Activated T-cell treated with anti-CD3 and anti-CD28 coated beads for 48 hours (primary cell): ENCODE measurements around the gene ARHGEF19.
"Not testable (repeated sequence)": the region's sequence is repeated elsewhere in the genome, so short reads cannot be mapped to it uniquely, and the experiment has no call there.

Experiments
- DNase-seq: peaks from one replicate; pipeline ENCODE4 v3.0.0-alpha.2; 2020; ENCODE audit warnings: low read depth

The ARHGEF19 gene

GRCh38 chr1:16243936-16244649, 31.6 kb upstream of the ARHGEF19 start:
- peak; percentile 59 for DNase-seq

- no peak for DNase-seq
These were observed 30.8 kb upstream of the ARHGEF19 start for GRCh38 chr1:16243215-16243610.

DNA sequence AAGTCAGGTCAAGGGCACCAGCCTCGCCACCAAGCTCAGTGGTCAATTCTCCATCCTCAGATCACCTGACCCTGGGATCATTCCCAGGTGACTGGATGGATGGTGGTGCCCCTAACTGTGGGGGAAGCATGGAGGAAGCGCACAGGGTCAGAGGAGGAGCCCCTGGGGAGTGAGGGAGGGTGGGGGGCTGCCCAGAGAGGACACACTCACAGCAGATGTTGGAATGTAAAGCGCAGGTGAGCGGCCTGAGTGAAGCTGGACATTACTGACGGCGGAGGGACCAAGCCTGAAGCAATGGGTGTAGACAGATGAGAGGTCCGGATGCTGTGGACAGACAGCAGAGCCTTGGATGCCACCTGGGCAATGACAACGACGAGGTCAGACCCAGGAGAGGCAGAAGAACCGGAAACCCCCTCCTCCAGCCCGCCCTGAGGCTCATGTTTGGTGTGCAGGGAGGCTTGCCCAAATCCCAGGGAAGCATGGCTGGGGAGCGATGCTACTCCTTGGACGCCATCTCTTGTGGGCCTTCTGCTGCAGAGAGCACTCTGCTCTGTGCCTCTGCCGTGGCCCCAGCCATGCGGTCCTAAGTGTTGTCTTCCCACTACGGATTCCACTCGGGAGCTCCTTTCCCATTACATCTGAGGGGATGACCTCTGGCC, 30.2 kb upstream of the ARHGEF19 start:
- no peak for DNase-seq

- DNase-seq = no peak
These were observed 28.8 kb upstream of the ARHGEF19 start for GRCh38 chr1:16241221-16241708.

DNA sequence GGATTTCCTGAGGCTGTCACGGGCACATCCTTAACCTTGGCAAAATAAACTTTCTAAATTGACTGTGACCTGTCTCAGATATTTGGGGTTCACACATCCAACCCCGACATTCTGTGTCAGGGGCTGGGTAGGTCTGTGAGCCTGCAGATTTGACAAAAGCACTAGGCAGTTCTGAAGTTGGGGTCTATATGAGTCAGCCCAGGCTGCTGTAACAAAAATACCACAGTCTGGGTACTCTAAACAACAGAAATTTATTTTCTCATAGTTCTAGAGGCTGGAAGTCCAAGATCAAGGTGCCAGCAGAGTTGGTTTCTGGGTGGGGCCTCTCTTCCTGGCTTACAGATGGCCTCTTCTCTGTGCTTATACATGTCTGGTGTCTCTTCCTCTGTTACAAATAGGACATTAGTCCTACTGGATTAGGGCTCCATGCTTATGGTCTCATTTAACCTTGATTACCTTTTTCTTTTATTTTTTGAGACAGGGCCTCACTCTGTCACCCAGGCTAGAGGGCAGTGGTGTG, 27.6 kb upstream of the ARHGEF19 start:
- DNase-seq = no peak

DNA sequence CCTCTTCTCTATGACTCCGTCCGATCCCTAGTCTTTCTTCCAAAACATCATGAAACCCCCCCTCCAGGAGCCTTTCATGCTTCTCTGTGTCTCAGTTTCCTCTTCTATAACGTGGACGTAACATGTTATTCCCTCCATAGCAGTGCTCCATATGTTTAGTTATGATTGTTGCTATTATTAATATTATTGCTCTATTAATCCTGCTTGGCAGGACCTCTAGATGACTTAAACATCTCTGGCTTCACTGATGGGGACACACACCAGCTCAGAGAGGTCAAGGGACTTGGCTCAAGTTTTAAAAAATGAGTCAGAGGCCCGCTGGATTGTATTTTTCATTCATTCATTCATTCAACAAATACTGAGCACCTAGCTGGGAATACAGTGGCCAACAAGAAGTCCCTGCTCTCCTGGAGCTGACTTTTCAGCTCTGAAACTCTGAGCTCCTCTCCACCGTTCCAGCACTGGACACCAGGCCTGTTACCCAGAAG, 24.9 kb upstream of the ARHGEF19 start:
- no peak for DNase-seq

- peak; percentile 96 for DNase-seq
These were observed 24.3 kb upstream of the ARHGEF19 start, which contains the start of gene CPLANE2 for GRCh38 chr1:16236511-16237342. TSS of gene CPLANE2 (minus strand) at chr1:16237183. CDS start at chr1:16236742, 441 bp downstream.

DNA sequence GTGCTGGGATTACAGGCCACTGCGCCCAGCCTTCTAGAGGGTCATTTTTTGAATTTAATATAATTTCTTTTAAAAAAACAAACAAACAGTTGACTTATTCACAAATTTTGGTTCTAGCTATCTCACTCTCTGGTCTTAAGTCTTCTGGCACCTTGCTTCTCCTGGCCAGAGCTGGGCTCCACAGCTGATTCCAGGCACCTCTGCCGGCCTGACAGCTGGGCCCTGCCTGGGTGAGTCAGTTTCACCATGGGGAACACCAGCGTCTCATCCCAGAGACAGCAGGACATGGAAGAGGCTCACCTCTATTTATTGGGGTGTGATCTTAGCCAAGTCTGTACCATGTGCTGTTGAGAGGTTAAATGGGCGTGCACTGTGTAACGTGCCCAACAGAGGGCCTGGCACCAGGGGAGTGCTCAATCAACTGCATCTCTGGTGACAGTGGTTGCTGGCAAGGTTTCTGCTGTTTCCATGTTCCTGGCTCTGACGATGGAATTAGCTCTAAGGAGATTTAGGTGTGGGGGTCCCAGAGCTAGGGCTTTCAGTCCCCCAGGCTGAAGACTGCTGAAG, 23.6 kb upstream of the ARHGEF19 start:
- peak; percentile 35 for DNase-seq

DNA sequence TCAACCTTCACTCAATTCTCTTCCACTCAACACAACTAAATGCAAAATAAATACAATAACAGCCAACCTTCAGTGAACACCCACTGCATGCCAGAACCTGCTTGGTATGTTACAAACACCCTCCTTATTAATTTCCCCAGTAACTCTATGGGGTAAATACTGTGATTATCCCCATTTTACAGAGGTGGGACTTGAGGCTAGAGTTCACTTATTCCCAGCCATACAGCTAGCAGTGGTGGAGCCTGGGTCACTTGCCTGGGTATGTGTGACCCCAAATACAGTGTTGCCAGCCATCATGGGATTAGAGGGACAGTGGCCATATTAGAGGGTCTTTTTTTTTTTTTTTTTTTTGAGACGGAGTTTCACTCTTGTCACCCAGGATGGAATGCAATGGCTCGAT, 22.9 kb upstream of the ARHGEF19 start:
- DNase-seq = no peak

DNA sequence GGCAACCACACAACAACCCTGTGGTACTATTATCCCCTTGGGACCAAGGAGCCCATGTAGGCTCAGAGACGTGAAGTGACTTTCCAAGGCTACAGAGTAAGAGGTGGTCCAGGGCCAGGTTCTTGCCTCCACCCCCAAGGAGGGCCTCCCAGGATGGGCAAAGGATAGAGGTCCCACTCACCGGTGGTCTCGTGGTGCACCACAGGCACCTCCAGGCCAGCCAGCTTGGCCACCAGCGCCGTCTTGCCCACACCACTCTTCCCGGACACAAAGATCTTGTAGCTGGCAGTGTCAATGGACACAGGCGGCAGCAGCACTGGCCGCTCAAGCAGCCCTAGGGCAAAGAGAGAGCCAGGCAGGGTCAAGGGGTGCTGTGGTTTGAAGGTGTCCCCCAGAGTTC, 21.0 kb upstream of the ARHGEF19 start:
- DNase-seq = no peak

DNA sequence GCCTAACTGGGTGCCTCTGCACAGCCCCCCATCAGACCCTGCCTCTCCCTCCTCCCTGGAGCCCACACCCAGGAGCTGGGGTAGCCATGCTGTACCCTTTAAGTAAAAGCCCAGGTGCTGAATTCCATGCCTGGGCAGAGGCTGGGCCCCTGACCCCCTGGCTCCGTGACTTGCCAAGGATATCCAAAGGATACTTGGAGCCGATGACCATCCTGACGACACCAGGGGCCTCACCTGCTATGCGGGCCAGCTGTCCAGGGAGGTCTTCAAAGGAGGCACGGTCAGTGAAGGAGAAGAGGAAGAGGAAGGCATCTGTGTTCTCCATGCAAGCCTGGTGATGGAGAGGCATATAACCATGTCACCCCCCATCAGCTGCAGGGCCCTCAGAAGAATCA, 19.9 kb upstream of the ARHGEF19 start:
- DNase-seq = no peak

DNA sequence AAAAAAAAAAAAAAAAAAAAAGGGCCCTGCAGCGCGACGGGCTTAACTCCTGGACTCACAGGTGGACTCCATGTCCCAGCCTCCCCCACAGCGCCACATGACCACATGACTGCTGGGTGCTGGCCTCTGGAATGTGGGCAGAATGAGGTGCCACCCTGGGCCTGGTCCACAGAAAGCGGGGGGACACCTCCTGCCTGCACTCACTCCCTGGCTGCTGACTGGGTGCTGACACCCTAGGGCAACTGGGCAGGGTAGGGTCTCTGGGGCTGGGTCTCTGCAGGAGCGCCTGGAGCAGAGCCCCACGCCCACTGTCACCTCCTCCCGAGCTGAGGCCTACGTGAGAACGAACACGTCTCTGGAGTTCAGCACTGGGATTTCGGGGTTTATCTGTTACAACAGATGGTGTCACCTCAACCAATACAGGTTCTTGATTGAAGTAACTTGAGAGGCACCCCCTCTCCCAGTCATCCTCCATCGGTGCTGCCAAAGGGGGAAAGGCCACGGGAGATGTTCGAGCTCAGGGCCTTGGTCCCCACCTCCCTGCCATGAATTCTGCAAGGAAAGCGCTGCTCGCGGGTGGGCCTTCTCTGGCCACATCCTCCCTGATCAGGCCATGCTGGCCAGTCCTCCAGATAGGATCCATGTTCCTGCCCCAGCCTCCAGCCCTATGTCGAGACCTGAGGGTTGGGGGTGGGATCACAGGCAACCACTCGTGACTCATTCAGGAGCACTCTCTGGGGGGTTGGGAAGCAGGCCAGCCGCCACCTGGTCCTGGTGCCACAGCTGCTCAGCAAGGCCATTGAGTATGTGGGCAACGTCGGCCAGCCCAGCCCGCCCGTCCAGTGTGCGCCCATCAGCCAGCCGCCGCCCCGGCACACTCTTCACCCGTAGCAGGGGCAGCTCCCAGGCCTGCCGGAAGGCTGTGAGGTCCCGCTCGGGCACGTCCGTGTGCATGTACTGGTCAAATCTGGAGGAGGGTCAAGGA, 19.2 kb upstream of the ARHGEF19 start:
- DNase-seq = no peak

DNA sequence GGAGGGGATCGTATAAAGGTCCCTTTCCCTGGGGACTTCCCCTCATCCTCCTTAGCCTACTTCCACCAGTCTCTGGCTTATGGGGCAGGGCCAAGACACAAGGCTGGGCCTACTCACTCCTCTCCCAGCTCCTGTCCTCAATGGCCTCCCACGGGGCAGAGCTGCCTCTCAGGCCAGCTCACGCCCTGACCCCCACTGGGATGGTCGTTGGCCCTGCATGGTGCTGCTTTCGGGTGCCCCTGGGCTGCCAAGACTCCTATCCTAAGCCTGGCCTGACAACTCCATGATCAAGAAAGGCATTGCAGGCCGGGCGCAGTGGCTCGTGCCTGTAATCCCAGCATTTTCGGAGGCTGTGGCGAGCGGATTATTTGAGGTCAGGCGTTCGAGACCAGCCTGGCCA, 18.3 kb upstream of the ARHGEF19 start:
- DNase-seq = no peak

DNA sequence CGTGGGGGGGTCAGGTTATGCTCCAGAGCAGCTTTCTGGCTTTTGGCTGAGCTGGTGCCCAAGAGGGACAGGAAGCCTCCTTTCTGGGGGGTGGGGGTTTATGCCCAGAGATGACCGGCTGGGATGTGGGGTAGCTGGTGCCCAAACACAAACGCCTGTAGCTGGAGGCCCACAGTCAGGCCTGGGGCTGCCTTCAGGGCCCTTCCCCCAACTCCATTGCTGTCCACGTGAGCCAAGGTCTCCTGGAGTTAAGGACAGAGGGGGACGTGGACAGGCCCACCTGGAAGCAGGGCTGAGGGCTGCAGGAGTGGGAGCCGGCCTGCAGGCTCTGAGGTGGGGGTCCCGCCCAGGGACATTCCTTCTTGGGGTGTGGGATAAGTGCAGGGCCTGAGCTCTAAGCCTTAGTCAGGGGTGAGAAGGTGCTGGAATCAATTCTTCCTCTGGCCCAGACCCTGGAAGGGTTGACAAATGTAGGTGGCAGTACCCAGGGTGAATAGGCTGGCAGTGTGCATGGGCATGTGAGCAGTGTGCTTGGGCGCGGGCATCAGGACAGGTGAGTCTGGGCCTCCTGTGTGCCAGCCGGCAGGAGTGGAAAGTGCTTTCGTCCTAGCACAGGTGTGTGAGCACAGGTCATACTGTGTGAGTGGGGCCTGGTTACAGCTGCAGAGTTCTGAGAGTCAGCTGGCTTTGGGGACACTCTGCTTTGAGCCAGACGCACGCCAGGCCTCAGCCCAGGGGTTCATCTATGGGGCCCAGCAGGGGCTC, 17.7 kb upstream of the ARHGEF19 start:
- no peak for DNase-seq

GRCh38 chr1:16226490-16227179, 14.2 kb upstream of the ARHGEF19 start:
- no peak for DNase-seq

- DNase-seq = no peak
These were observed 13.7 kb upstream of the ARHGEF19 start for GRCh38 chr1:16226129-16226489.

- no peak for DNase-seq
These were observed 12.0 kb upstream of the ARHGEF19 start for GRCh38 chr1:16224472-16224871.

GRCh38 chr1:16222716-16223115, 10.3 kb upstream of the ARHGEF19 start:
- DNase-seq = not testable (repeated sequence)

DNA sequence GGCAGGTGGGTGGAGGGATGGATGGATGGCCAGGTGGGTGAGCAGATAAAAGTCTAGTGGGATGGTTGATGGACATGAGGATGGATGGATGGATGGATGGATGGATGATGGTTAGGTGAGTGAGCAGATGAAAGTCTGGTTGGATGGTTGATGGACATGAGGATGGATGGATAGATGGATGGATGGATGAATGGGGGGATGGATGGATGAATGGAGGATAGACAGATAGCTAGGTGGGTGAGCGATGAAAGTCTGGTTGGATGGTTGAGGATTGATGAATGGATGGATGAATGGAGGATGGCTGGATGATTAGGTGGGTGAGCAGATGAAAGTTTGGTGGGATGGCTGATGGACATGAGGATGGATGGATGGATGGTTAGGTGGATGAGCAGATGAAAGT, 9.0 kb upstream of the ARHGEF19 start:
- no peak for DNase-seq
